Coronary artery (tissue), 2 donors: Measurements from ENCODE around the gene CARD18.

ENCODE experiments used
- DNase-seq: peaks from one replicate; pipeline ENCODE4 v3.0.0-alpha.2; 2017; ENCODE audit warnings: low spot score
- H3K27ac ChIP-seq, 2 donors: fragments of 200-600 bp; sonication (generic); one replicate each; pipeline ENCODE4 v1.5.1; 2016 to 2019
- H3K4me3 ChIP-seq: fragments of 200-600 bp; sonication (generic); 2 replicates; pipeline ENCODE4 v1.5.1; 2016; ENCODE audit warnings: mild to moderate bottlenecking, moderate library complexity
- TF ChIP-seq, protein P1 (sequence below): fragments of 200-600 bp; sonication (generic); IDR thresholded peaks from one replicate; pipeline ENCODE4 v1.5.1; 2019; ENCODE audit warnings: antibody characterized with exemption

CARD18 gene

DNA sequence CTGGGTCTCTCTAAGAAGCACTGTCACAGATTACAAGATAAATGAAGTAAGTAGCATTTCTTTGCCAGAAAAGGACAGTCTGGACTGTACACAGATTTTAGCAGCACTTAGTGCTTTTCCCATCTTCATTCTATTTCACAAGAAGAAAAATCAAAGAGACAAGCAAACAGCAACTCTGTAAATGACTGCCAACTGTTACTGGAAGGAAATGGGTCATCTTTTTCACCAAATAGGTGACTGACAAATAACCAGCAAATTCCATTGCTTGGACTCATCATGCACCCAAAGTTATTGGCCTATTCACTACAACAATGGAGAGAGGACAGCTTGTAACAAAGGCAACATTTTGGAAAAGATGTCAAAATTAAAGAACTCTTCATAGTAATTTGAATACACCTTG, 28.9 kb upstream of the CARD18 start:
- TF ChIP-seq, protein P1, sequence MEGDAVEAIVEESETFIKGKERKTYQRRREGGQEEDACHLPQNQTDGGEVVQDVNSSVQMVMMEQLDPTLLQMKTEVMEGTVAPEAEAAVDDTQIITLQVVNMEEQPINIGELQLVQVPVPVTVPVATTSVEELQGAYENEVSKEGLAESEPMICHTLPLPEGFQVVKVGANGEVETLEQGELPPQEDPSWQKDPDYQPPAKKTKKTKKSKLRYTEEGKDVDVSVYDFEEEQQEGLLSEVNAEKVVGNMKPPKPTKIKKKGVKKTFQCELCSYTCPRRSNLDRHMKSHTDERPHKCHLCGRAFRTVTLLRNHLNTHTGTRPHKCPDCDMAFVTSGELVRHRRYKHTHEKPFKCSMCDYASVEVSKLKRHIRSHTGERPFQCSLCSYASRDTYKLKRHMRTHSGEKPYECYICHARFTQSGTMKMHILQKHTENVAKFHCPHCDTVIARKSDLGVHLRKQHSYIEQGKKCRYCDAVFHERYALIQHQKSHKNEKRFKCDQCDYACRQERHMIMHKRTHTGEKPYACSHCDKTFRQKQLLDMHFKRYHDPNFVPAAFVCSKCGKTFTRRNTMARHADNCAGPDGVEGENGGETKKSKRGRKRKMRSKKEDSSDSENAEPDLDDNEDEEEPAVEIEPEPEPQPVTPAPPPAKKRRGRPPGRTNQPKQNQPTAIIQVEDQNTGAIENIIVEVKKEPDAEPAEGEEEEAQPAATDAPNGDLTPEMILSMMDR = no peak
- DNase-seq = no peak
- H3K27ac ChIP-seq = no peak overlapping the region
- no peak overlapping the region for H3K4me3 ChIP-seq

DNA sequence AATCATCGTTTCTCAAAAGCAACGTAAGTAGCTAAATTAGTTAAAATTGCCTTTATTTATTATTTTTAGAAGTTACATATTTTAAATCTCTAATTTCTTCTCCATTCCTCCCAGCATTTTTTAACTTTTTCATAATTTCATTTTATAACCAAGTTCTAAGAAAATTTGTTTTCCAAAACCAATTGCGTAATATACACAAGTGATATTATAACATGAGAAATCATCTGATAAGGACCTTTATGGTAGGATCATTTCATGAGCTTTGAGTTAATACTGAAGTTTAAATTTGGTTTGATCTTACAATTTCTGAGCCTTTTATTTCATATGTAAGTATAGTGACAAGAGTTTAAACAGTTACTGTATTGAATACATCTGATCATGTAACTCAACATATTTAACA, 27.7 kb upstream of the CARD18 start:
- H3K27ac ChIP-seq = no peak overlapping the region
- TF ChIP-seq, protein P1 = no peak
- no peak overlapping the region for H3K4me3 ChIP-seq
- no peak for DNase-seq

DNA sequence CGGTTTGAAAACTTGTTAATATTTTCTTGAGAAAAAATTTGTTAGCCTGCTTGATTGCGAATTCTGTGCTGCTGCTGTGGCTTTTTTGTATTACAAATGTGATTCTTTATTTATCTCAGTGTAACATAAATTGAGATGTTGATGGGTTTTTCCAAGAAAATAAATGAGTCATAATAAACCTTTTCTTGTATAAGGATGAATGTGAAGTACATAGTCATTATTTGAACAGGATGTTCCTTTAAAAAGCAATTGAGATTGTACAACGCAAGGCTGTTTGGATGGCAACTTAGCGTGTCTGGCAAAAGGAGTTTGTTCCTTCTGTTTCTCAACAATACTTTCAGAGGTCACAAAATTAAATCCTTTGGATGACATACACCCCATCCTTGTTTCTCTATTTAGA, 24.6 kb upstream of the CARD18 start:
- TF ChIP-seq, protein P1 = no peak
- no peak overlapping the region for H3K4me3 ChIP-seq
- no peak for DNase-seq
- no peak overlapping the region for H3K27ac ChIP-seq

DNA sequence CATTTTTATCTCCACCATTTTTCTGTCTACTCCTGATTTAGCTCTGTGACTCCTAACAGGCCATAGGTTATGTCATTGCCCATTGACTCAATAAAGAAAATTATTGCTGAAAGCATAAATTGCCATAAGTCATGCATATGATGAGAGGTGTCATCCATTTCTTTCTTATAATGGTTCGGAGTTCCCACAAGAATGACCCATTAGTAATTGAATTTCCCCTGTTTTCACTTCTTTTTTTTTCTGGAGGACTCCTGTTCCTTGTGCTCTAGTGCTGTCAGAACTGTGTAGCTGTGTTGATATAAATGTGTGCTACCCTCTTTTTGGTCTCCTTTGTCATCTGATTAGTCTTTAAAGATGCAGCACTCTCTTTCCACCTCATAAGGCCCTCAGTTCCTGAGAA, 22.9 kb upstream of the CARD18 start:
- TF ChIP-seq, protein P1 = no peak
- H3K27ac ChIP-seq = no peak overlapping the region
- no peak for DNase-seq

DNA sequence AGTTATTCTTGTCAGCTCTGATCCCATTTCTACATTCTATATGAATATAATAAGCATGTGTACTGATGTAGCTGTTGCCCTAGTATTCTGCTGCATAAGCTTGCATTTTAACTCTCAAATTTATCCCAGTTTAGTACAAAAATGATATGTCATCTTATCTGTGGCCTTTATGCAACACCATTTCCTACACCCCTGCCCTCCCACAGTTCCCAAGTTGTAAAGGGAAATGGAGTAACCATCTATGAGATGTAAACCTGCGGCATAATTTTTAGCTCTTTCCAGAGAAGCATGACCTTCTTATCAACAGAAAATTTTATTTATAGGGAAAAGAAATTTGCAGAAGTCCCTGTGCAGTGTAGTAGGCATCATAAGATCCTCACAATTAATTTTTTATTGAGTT, 18.9 kb upstream of the CARD18 start:
- Histone ChIP-seq H3K4me3 (no peak overlapping the region), H3K27ac (no peak overlapping the region)
- DNase-seq = no peak
- TF ChIP-seq, protein P1 = no peak

More for the DNA sequence above, 22.9 kb upstream of the CARD18 start:
- H3K4me3 ChIP-seq = no peak overlapping the region

DNA sequence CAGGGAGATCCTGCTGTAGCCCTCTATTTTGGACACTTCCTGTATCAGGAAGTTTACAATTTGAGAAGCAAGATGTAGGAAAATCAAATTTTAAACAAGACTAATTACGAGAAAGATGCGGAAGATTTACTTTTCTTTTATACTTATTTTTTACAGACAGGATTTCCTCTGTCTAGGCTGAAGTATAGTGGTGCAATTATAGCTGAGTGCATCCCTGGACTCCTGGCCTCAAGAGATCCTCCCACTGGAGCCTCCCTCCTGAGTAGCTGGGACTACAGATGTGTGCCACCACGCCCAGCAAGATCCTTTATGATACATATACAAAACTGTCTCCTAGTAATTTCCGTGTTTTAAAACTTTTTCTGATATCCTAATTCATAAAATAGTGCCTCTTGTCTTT, 17.2 kb upstream of the CARD18 start:
- Histone ChIP-seq H3K4me3 (no peak overlapping the region), H3K27ac (no peak overlapping the region)
- DNase-seq = no peak
- TF ChIP-seq, protein P1 = no peak

DNA sequence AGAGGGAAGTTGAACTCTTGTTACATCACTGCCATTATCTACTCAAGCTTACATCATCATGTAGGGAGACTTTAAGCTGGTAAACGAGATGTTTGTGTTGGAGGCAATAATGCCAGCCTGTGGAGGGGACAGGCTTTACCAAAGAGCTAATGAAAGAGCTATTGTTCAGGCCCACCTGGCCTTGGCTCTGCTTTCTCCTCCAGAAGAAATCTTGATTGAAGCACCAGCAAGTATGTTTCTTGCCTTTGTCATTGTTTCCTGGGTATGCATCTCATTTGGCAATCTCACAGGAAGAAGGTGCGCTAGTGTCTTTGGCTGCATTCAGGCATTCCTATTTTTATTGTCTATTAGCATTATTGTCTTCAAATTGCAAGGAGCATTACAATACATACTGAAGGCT, 16.7 kb upstream of the CARD18 start:
- H3K4me3 ChIP-seq = no peak overlapping the region
- DNase-seq = no peak
- H3K27ac ChIP-seq = no peak overlapping the region
- TF ChIP-seq, protein P1 = no peak
